SH-SY5Y (cell line): ENCODE measurements around the gene CCDC39.

Experiments used
- GATA2 ChIP-seq: IDR thresholded peaks from 2 replicates; pipeline ENCODE4 v1.6.1; 2011; ENCODE audit warnings: mild to moderate bottlenecking, low read depth, low read length
- GATA3 ChIP-seq: IDR thresholded peaks from 2 replicates; pipeline ENCODE4 v1.6.1; 2011; ENCODE audit warnings: low read depth, mild to moderate bottlenecking, low read length, moderate library complexity

DNA sequence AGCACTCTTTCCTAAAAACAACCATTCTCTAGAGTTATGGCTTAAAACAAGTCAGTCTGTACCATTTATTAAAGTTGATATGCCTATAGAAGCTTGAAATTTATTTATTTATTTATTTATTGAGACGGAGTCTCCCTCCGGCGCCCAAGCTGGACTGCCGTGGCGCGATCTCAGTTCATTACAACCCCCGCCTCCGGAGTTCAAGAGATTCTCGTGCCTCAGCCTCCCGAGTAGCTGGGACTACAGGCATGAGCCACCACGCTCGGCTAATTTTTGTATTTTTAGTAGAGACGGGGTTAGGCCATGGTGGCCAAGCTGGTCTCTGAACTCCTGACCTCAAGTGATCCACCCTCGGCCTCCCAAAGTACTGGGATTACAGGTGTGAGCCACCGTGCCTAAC is 78.8 kb downstream of the CCDC39 start:
- TF ChIP-seq GATA2: no peak
- no peak for TF ChIP-seq GATA3
